Transverse colon (tissue), 4 donors: ENCODE data around the gene GGTLC1.

Source experiments
- CTCF ChIP-seq, 5 experiments: fragments of 200-600 bp in 3 of 5; fragments of 450-650 bp in 2 of 5; sonication (generic) in 3 of 5; IDR thresholded peaks; 1 replicate in 2 of 5; 2 replicates in 3 of 5; pipeline ENCODE4 v1.5.1; 2016 to 2017; ENCODE audit warnings: antibody characterized with exemption in 5 of 5, inconsistent platforms in 3 of 5, mild to moderate bottlenecking in 2 of 5, moderate library complexity in 1 of 5
- EP300 ChIP-seq: sonication (generic); formaldehyde crosslinking; IDR thresholded peaks from one replicate; pipeline ENCODE4 v1.6.1; 2017; ENCODE audit warnings: antibody characterized with exemption, low read depth
- POLR2A ChIP-seq: fragments of 450-650 bp; IDR thresholded peaks from one replicate; pipeline ENCODE4 v1.6.1; 2016; ENCODE audit warnings: antibody characterized with exemption, mild to moderate bottlenecking, moderate library complexity
- POLR2AphosphoS5 ChIP-seq, 3 donors: sonication (generic); formaldehyde crosslinking; IDR thresholded peaks; one replicate each; pipeline ENCODE4 v1.6.1; 2016; ENCODE audit warnings: antibody characterized with exemption in 3 of 3

- no peak for TF ChIP-seq CTCF (IDR thresholded peaks at IDR 0.05)
- no peak for TF ChIP-seq EP300
- TF ChIP-seq POLR2AphosphoS5 (IDR thresholded peaks at IDR 0.05) = no peak
- TF ChIP-seq POLR2A = no peak
Measured at GRCh38 chr20:24001712-24002405, 13.3 kb upstream of the GGTLC1 start.
